Measurements from ENCODE around the gene MISP.
"Not testable (repeated sequence)": the region's sequence is repeated elsewhere in the genome, so short reads cannot be mapped to it uniquely, and the experiment has no call there.

DNA sequence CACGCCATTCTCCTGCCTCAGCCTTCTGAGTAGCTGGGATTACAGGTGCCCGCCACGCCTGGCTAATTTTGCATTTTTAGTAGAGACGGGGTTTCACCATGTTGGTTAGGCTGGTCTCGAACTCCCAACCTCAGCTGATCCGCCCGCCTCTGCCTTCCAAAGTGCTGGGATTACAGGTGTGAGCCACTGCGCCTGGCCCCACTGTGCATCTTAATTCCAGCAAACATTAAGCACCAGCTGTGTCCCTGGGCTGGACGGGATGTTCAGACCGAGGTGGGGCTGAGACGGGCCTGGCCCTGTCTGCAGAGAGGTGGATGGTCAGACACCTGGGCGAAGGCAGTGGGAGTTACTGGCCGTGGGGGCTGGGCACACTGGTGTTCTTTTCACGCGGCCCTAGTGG lies 21.3 kb upstream of the MISP start:
- TF ChIP-seq, protein P1, sequence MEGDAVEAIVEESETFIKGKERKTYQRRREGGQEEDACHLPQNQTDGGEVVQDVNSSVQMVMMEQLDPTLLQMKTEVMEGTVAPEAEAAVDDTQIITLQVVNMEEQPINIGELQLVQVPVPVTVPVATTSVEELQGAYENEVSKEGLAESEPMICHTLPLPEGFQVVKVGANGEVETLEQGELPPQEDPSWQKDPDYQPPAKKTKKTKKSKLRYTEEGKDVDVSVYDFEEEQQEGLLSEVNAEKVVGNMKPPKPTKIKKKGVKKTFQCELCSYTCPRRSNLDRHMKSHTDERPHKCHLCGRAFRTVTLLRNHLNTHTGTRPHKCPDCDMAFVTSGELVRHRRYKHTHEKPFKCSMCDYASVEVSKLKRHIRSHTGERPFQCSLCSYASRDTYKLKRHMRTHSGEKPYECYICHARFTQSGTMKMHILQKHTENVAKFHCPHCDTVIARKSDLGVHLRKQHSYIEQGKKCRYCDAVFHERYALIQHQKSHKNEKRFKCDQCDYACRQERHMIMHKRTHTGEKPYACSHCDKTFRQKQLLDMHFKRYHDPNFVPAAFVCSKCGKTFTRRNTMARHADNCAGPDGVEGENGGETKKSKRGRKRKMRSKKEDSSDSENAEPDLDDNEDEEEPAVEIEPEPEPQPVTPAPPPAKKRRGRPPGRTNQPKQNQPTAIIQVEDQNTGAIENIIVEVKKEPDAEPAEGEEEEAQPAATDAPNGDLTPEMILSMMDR (IDR thresholded peaks at IDR 0.05) = not testable (repeated sequence)
- TF ChIP-seq EZH2, EZH2phosphoT487 (IDR thresholded peaks at IDR 0.05): not testable (repeated sequence)

All from neural progenitor cell (in vitro differentiated cells).